Activated CD8-positive, alpha-beta T cell treated with anti-CD3 and anti-CD28 coated beads for 36 hours (primary cell): ENCODE results near the gene LPP. TPM values are rescaled to one million over a fixed set of nuclear protein-coding genes. Genes with fewer than 3 reads are reported as not detected.

Experiments used
- ATAC-seq: fragments of 200-7000 bp; cut with Tn5 transposase; one replicate; pipeline ENCODE4 v1.10.0; 2021; ENCODE audit warnings: mild to moderate bottlenecking, moderate library complexity
- CTCF ChIA-PET: fragments of 350-600 bp; sonication (Branson Sonifier 250); formaldehyde crosslinking; loops from one replicate; lab custom pipeline; 2021; ENCODE audit warnings: antibody characterized with exemption; lab: Charles Lee
- POLR2A ChIA-PET: fragments of 350-600 bp; sonication (Branson Sonifier 250); formaldehyde crosslinking; loops from one replicate; lab custom pipeline; 2021; ENCODE audit warnings: antibody characterized with exemption; lab: Charles Lee
- DNase-seq: peaks from one replicate; pipeline ENCODE4 v3.0.0-alpha.2; 2020
- H3K27ac Mint-ChIP-seq: one replicate; pipeline ENCODE4 v1.8.0; 2021; ENCODE audit warnings: mild to moderate bottlenecking, mixed read lengths
- H3K27me3 Mint-ChIP-seq: one replicate; pipeline ENCODE4 v1.8.0; 2021; ENCODE audit warnings: mixed read lengths
- H3K36me3 Mint-ChIP-seq: one replicate; pipeline ENCODE4 v1.8.0; 2021; ENCODE audit warnings: low read depth, mixed read lengths
- H3K4me1 Mint-ChIP-seq: one replicate; pipeline ENCODE4 v1.8.0; 2021; ENCODE audit warnings: low read depth, mixed read lengths
- H3K4me3 Mint-ChIP-seq: one replicate; pipeline ENCODE4 v1.8.0; 2021; ENCODE audit warnings: mild to moderate bottlenecking, moderate library complexity, mixed read lengths
- H3K9me3 Mint-ChIP-seq: one replicate; pipeline ENCODE4 v1.8.0; 2021; ENCODE audit warnings: mixed read lengths
- CTCF ChIP-seq: fragments of 200-600 bp; IDR thresholded peaks from one replicate; pipeline ENCODE4 v1.8.0; 2022; ENCODE audit warnings: antibody characterized with exemption, mild to moderate bottlenecking
- intact Hi-C: fragments of 100-400 bp; cut with micrococcal nuclease; formaldehyde crosslinking; loops from one replicate; pipeline ENCODE4 v1.10.0; 2022
- total RNA-seq, 2 experiments: library from RNA; stranded (reverse); gene quantifications; one replicate each; pipeline ENCODE4 v1.2.3, GENCODE V29; 2021

Gene LPP
- total RNA-seq, 2 experiments from 2014 or later: 16.4 to 22.6 TPM

DNA sequence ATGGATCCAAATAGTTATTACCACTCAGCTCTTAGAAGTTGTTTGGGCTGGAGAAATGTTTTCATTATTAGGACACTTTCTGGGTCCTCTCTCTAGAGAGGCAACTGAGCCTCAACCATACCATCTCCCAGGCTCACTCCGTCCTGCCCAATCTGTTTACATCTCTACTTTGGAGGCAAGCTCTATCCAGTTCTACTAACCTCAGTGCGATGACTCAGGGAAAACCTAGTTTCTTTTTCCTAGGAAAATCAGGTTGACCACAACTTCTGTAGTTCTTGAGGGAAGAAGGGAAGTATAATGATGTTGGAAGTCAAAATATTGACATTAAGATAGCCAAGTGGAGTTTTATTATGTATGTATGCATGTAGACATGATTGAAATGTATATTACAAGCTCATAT lies 40.4 kb downstream of the LPP start:
- H3K4me3 Mint-ChIP-seq: no peak overlapping the region
- peaks cover 22% of the 10 kb centered on the region for H3K36me3 Mint-ChIP-seq
- no peaks in the 10 kb centered on the region for H3K27me3 Mint-ChIP-seq
- CTCF ChIA-PET: interaction anchor here (1.1 to 1.2 kb wide), 3 partner anchors 453 to 555 kb away, joined by 3 read pairs; no protein-coding TSS in a partner anchor
- ATAC-seq (no peak), DNase-seq (no peak)
- intact Hi-C loops: no loop called here
- H3K27ac Mint-ChIP-seq: no peak overlapping the region
- no peak for TF ChIP-seq CTCF
- H3K9me3 Mint-ChIP-seq: no peaks in the 10 kb centered on the region
- H3K4me1 Mint-ChIP-seq: peaks cover 34% of the 10 kb centered on the region
- POLR2A ChIA-PET: interaction anchor here (1.3 kb wide), 1 partner anchor 11 kb away, joined by 3 read pairs; no protein-coding TSS in a partner anchor

DNA sequence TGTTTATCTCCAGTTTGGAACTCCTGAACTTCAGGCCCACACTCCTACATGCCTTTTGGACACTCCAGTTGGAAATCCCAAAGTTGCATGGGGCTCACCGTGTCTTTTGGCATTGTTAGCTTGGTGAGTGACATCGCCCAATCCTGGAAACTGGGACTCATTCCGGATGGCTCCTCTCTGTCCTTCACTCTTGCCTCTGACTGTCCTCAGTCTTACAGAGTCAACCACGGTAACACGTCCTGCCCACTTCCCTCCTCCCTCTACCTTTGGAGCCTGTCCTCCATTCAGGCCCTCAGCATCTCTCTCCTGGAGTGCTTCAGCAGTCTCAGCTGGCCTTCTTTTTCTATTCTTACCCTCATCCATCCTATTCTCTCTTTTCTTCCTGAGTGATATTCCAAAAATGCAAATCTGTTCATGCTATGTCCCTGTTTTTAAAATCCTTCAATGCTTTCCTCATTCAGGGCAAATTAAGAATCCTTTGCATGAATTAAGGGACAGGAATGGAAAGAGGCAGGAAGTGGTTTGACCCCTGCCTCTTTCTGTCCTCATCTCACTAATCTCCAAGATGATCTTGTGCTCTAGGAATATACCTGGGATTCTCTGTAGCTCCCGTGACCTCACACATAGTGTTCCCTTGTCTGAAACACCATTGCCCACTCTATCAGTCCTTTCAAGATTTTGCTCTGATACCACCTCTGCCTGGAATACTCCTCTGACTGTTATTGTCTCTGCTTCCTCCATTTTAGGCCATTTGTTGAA lies 42.5 kb downstream of the LPP start:
- H3K27me3 Mint-ChIP-seq: no peaks in the 10 kb centered on the region
- H3K4me1 Mint-ChIP-seq: peaks cover 21% of the 10 kb centered on the region
- H3K4me3 Mint-ChIP-seq: no peak overlapping the region
- peaks cover 20% of the 10 kb centered on the region for H3K36me3 Mint-ChIP-seq
- no peak for DNase-seq
- intact Hi-C loops: no loop called here
- ChIA-PET CTCF (interaction anchor here (1.0 kb wide), 1 partner anchor 10 kb away, joined by 3 read pairs; no protein-coding TSS in a partner anchor), POLR2A (interaction anchor here (0.6 to 0.7 kb wide), 2 partner anchors 58 to 451 kb away, joined by 3 read pairs; partner anchors contain the start of gene BCL6)
- no peak overlapping the region for H3K27ac Mint-ChIP-seq
- ATAC-seq: no peak
- H3K9me3 Mint-ChIP-seq: no peaks in the 10 kb centered on the region
- no peak for TF ChIP-seq CTCF

DNA sequence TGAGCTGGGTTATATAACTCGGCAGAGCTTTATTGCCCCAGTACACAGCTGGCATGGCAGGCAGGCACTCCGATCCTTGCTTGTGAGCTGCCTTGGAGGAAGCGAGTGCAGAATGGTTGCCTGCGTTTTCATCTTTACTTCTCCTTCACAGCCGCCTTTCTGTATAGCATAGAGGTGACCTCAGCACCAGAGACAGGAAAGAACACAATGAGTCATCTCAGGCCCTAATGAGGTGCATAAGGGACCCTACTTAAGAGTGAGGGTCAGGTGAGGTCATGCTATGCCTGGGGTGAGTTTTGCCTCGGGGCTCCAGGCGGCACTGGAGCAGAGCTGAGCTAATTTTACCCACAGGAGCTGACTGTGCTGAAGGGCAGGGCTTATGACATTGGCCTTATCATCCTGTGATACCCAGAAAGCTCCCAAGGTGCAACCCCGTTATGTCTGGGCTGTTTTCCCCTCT lies 43.5 kb downstream of the LPP start:
- ATAC-seq: peak; percentile 79
- DNase-seq: peak; percentile 11
- Mint-ChIP-seq H3K4me1 (peaks cover 21% of the 10 kb centered on the region), H3K4me3 (no peak overlapping the region), H3K36me3 (peaks cover 16% of the 10 kb centered on the region), H3K27me3 (no peaks in the 10 kb centered on the region), H3K9me3 (no peaks in the 10 kb centered on the region), H3K27ac (no peak overlapping the region)
- ChIA-PET POLR2A (interaction anchor here (0.6 to 1.3 kb wide), 3 partner anchors 9 to 203 kb away, joined by 3 to 4 read pairs (median 3); no protein-coding TSS in a partner anchor), CTCF (interaction anchor here (1.0 to 2.4 kb wide), 2 partner anchors 9 to 10 kb away, joined by 3 to 6 read pairs; no protein-coding TSS in a partner anchor)
- intact Hi-C loops: no loop called here
- no peak for TF ChIP-seq CTCF

- no peak for ATAC-seq
- ChIA-PET POLR2A (interaction anchor here (0.6 to 1.3 kb wide), 3 partner anchors 10 to 202 kb away, joined by 3 to 4 read pairs (median 3); no protein-coding TSS in a partner anchor), CTCF (interaction anchor here (1.0 to 2.4 kb wide), 2 partner anchors 9 kb away, joined by 3 to 6 read pairs; no protein-coding TSS in a partner anchor)
Observed at GRCh38 chr3:188198001-188198400, 44.0 kb downstream of the LPP start.

More at GRCh38 chr3:188198001-188198400, 44.0 kb downstream of the LPP start:
- Mint-ChIP-seq H3K4me3 (no peak overlapping the region), H3K4me1 (peaks cover 24% of the 10 kb centered on the region), H3K27me3 (no peaks in the 10 kb centered on the region), H3K9me3 (no peaks in the 10 kb centered on the region), H3K36me3 (peaks cover 11% of the 10 kb centered on the region), H3K27ac (no peak overlapping the region)
- intact Hi-C loops: no loop called here
- no peak for DNase-seq
- no peak for TF ChIP-seq CTCF
